ENCODE results near the gene NPAS2.

Gene NPAS2

GRCh38 chr2:101012706-101013181, 192.8 kb downstream of the NPAS2 start:
- no peak for DNase-seq (ENCODE audit: low read depth)

GRCh38 chr2:101014264-101014857, 194.4 kb downstream of the NPAS2 start:
- no peak for DNase-seq (ENCODE audit: low read depth)

- DNase-seq (ENCODE audit: low read depth) = no peak
Observed at GRCh38 chr2:101017371-101017770, 197.4 kb downstream of the NPAS2 start.

GRCh38 chr2:101018934-101019333, 199.0 kb downstream of the NPAS2 start:
- no peak for DNase-seq (ENCODE audit: low read depth)

GRCh38 chr2:101022221-101022620, 202.3 kb downstream of the NPAS2 start:
- no peak for DNase-seq (ENCODE audit: low read depth)

GRCh38 chr2:101023327-101024107, 203.6 kb downstream of the NPAS2 start:
- DNase-seq (ENCODE audit: low read depth) = no peak

- no peak for DNase-seq (ENCODE audit: low read depth)
Observed at GRCh38 chr2:101025561-101025960, 205.6 kb downstream of the NPAS2 start.

GRCh38 chr2:101026253-101026701, 206.3 kb downstream of the NPAS2 start:
- DNase-seq (ENCODE audit: low read depth) = no peak

GRCh38 chr2:101026923-101027469, 207.1 kb downstream of the NPAS2 start:
- no peak for DNase-seq (ENCODE audit: low read depth)

GRCh38 chr2:101027852-101028251, 207.9 kb downstream of the NPAS2 start:
- no peak for DNase-seq (ENCODE audit: low read depth)

- no peak for DNase-seq (ENCODE audit: low read depth)
Observed at GRCh38 chr2:101030866-101031554, 211.1 kb downstream of the NPAS2 start.

- DNase-seq (ENCODE audit: low read depth) = no peak
Observed at GRCh38 chr2:101032084-101032776, 212.3 kb downstream of the NPAS2 start.

GRCh38 chr2:101036562-101036961, 216.6 kb downstream of the NPAS2 start:
- DNase-seq (ENCODE audit: low read depth) = no peak

GRCh38 chr2:101037161-101037755, 217.3 kb downstream of the NPAS2 start:
- no peak for DNase-seq (ENCODE audit: low read depth)

GRCh38 chr2:101038455-101039255, 218.7 kb downstream of the NPAS2 start:
- no peak for DNase-seq (ENCODE audit: low read depth)

- no peak for DNase-seq (ENCODE audit: low read depth)
Observed at GRCh38 chr2:101040072-101040471, 220.1 kb downstream of the NPAS2 start.

GRCh38 chr2:101040761-101041160, 220.8 kb downstream of the NPAS2 start:
- no peak for DNase-seq (ENCODE audit: low read depth)

- no peak for DNase-seq (ENCODE audit: low read depth)
Observed at GRCh38 chr2:101041413-101041812, 221.5 kb downstream of the NPAS2 start.

GRCh38 chr2:101045330-101045729, 225.4 kb downstream of the NPAS2 start:
- DNase-seq (ENCODE audit: low read depth) = no peak

Measured in stimulated activated CD8-positive, alpha-beta memory T cell treated with anti-CD3 and anti-CD28 coated beads, Interleukin-7, amount 100 ng/mL, for 24 hours (primary cell).